H1 (cell line): ENCODE results near the gene ARHGAP6. TPM values are rescaled to one million over a fixed set of nuclear protein-coding genes. Genes with fewer than 3 reads are reported as not detected.

Experiments used
- CTCF ChIA-PET: fragments of 300-600 bp; sonication (Branson Sonifier 250); formaldehyde crosslinking; loops from one replicate; lab custom pipeline; 2021; ENCODE audit not compliant: partially characterized antibody; lab: Charles Lee
- POLR2A ChIA-PET: fragments of 300-600 bp; sonication (Branson Sonifier 250); formaldehyde crosslinking; loops from one replicate; lab custom pipeline; 2021; ENCODE audit warnings: inconsistent platforms; ENCODE audit not compliant: partially characterized antibody; lab: Charles Lee
- DNase-seq, 2 experiments: peaks; one replicate each; pipeline versions ENCODE4 v3.0.0 to v3.0.0-alpha.2; 2010 to 2022; ENCODE audit warnings: low spot score in 2 of 2, low read depth in 1 of 2, mixed read lengths in 1 of 2
- FAIRE-seq: peaks from 2 replicates; lab custom pipeline; 2011; peaks lifted over from hg19 to GRCh38; lab: Jason Lieb, UNC
- H2AFZ ChIP-seq: 2 replicates; pipeline ENCODE4 v1.8.1; 2012; ENCODE audit warnings: low read length, inconsistent platforms
- H2AK5ac ChIP-seq: 2 replicates; pipeline ENCODE4 v1.6.1; 2013; ENCODE audit warnings: low read depth, low read length
- H2BK120ac ChIP-seq: replicated peaks from 2 replicates; pipeline ENCODE3; 2013; ENCODE audit warnings: low read depth, low read length, inconsistent platforms
- H2BK12ac ChIP-seq: 2 replicates; pipeline ENCODE4 v1.6.1; 2013; ENCODE audit warnings: low read depth, low read length
- H2BK15ac ChIP-seq: 2 replicates; pipeline ENCODE4 v1.6.1; 2013; ENCODE audit warnings: low read length
- H2BK20ac ChIP-seq: 2 replicates; pipeline ENCODE4 v1.6.1; 2013; ENCODE audit warnings: low read length
- H2BK5ac ChIP-seq: 2 replicates; pipeline ENCODE4 v1.6.1; 2013; ENCODE audit warnings: low read depth, low read length
- H3K14ac ChIP-seq: 2 replicates; pipeline ENCODE4 v1.6.1; 2013; ENCODE audit warnings: inconsistent platforms; ENCODE audit not compliant: insufficient read length
- H3K18ac ChIP-seq: 2 replicates; pipeline ENCODE4 v1.6.1; 2013; ENCODE audit warnings: low read length; ENCODE audit errors: extremely low read depth
- H3K23ac ChIP-seq: 2 replicates; pipeline ENCODE4 v1.6.1; 2013; ENCODE audit warnings: inconsistent platforms; ENCODE audit not compliant: insufficient read length
- H3K23me2 ChIP-seq: 2 replicates; pipeline ENCODE4 v1.6.1; 2013; ENCODE audit warnings: low read depth, low read length
- H3K27ac ChIP-seq: 2 replicates; pipeline ENCODE4 v1.6.1; 2011; ENCODE audit warnings: low read depth, low read length, inconsistent platforms
- H3K27me3 ChIP-seq, 4 experiments: replicated peaks in 1 of 4; 1 replicate in 1 of 4; 2 replicates in 3 of 4; pipeline versions ENCODE4 v1.6.1 to v1.8.1; 2011 to 2013; ENCODE audit warnings: low read length in 3 of 4, mild to moderate bottlenecking in 3 of 4, inconsistent platforms in 2 of 4, mixed read lengths in 2 of 4, moderate library complexity in 1 of 4; ENCODE audit not compliant: control insufficient read depth in 3 of 4, insufficient read depth in 3 of 4; ENCODE audit errors: extremely low read depth in 1 of 4
- H3K36me3 ChIP-seq, 4 experiments: 2 replicates each; pipeline versions ENCODE4 v1.6.1 to v1.8.1; 2011 to 2013; ENCODE audit warnings: mild to moderate bottlenecking in 4 of 4, low read length in 3 of 4, moderate library complexity in 2 of 4, control low read depth in 1 of 4, inconsistent platforms in 1 of 4; ENCODE audit not compliant: insufficient read depth in 4 of 4, control insufficient read depth in 2 of 4
- H3K4ac ChIP-seq: replicated peaks from 2 replicates; pipeline ENCODE3; 2013; ENCODE audit warnings: low read length, low read depth, mixed read lengths, inconsistent platforms; ENCODE audit not compliant: insufficient read length
- H3K4me1 ChIP-seq, 4 experiments: replicated peaks in 1 of 4; 1 replicate in 1 of 4; 2 replicates in 3 of 4; pipeline versions ENCODE4 v1.6.1 to v1.8.1; 2011 to 2013; ENCODE audit warnings: low read length in 3 of 4, inconsistent platforms in 2 of 4, mixed read lengths in 1 of 4; ENCODE audit not compliant: insufficient read depth in 4 of 4, control insufficient read depth in 3 of 4
- H3K4me2 ChIP-seq, 2 experiments: 2 replicates each; pipeline versions ENCODE4 v1.6.1 to v1.8.1; 2011 to 2013; ENCODE audit warnings: low read depth in 2 of 2, low read length in 2 of 2, control low read depth in 1 of 2, inconsistent platforms in 1 of 2, mild to moderate bottlenecking in 1 of 2; ENCODE audit not compliant: insufficient read depth in 1 of 2
- H3K4me3 ChIP-seq, 4 experiments: fragments of 200-600, 300-600 bp in 1 of 4; sonication (generic), shearing (Covaris generic), sonication (Bioruptor Twin) in 1 of 4; 2 replicates each; pipeline versions ENCODE4 v1.5.1 to v1.8.1; 2011 to 2016; ENCODE audit warnings: low read length in 4 of 4, low read depth in 3 of 4, control low read depth in 2 of 4, inconsistent platforms in 2 of 4, mild to moderate bottlenecking in 2 of 4, mixed read lengths in 1 of 4, moderate library complexity in 1 of 4; ENCODE audit not compliant: insufficient read depth in 2 of 4; ENCODE audit errors: extremely low read depth in 1 of 4
- H3K56ac ChIP-seq: replicated peaks from 2 replicates; pipeline ENCODE3; 2013; ENCODE audit warnings: low read depth, mild to moderate bottlenecking, mixed read lengths, low read length, inconsistent platforms; ENCODE audit not compliant: insufficient read length
- H3K79me1 ChIP-seq: 2 replicates; pipeline ENCODE4 v1.6.1; 2013; ENCODE audit warnings: low read depth, low read length, control low read depth
- H3K79me2 ChIP-seq, 2 experiments: 2 replicates each; pipeline versions ENCODE4 v1.6.1 to v1.8.1; 2012 to 2013; ENCODE audit warnings: low read length in 2 of 2, mild to moderate bottlenecking in 2 of 2, inconsistent platforms in 1 of 2; ENCODE audit not compliant: insufficient read depth in 2 of 2, control insufficient read depth in 1 of 2
- H3K9ac ChIP-seq, 4 experiments: replicated peaks in 1 of 4; 1 replicate in 1 of 4; 2 replicates in 3 of 4; pipeline versions ENCODE4 v1.6.1 to v1.8.1; 2011 to 2013; ENCODE audit warnings: low read depth in 3 of 4, low read length in 3 of 4, control low read depth in 2 of 4, mild to moderate bottlenecking in 2 of 4, moderate library complexity in 2 of 4, inconsistent platforms in 1 of 4; ENCODE audit errors: extremely low read depth in 1 of 4
- H3K9me3 ChIP-seq, 2 experiments: 2 replicates each; pipeline versions ENCODE4 v1.6.1 to v1.8.1; 2012 to 2013; ENCODE audit warnings: mild to moderate bottlenecking in 2 of 2, moderate library complexity in 2 of 2, control low read depth in 1 of 2, inconsistent platforms in 1 of 2, low read depth in 1 of 2, low read length in 1 of 2, mixed read lengths in 1 of 2; ENCODE audit not compliant: insufficient read depth in 2 of 2
- H4K20me1 ChIP-seq, 2 experiments: replicated peaks in 1 of 2; 2 replicates each; pipeline versions ENCODE3 to v1.8.1; 2011 to 2013; ENCODE audit warnings: inconsistent platforms in 2 of 2, low read length in 2 of 2, mild to moderate bottlenecking in 1 of 2; ENCODE audit not compliant: insufficient read depth in 2 of 2, control insufficient read depth in 1 of 2
- H4K5ac ChIP-seq: 2 replicates; pipeline ENCODE4 v1.6.1; 2013; ENCODE audit warnings: low read length, low read depth, mixed read lengths, inconsistent platforms; ENCODE audit not compliant: insufficient read length
- H4K8ac ChIP-seq: 2 replicates; pipeline ENCODE4 v1.8.0; 2013; ENCODE audit warnings: mild to moderate bottlenecking, moderate library complexity, low read length, inconsistent platforms; ENCODE audit not compliant: insufficient read depth; ENCODE audit errors: extremely low read depth
- H4K91ac ChIP-seq: replicated peaks from 2 replicates; pipeline ENCODE3; 2013; ENCODE audit warnings: low read length, mixed read lengths, inconsistent platforms; ENCODE audit not compliant: insufficient read length
- ASH2L ChIP-seq: fragments of 200-600, 300-600 bp; sonication (generic); IDR thresholded peaks from one replicate; pipeline ENCODE4 v1.7.1; 2017; ENCODE audit warnings: low read length
- CBX8 ChIP-seq: fragments of 300-800, 300-1000 bp; sonication (generic); IDR thresholded peaks from 2 replicates; pipeline ENCODE4 v1.7.1; 2016; ENCODE audit warnings: low read depth, low read length, borderline replicate concordance
- ZNF274 ChIP-seq: IDR thresholded peaks from 2 replicates; pipeline ENCODE4 v1.7.0; 2012; ENCODE audit warnings: low read length, borderline replicate concordance; ENCODE audit errors: extremely low read depth
- WGBS, 2 experiments: shearing (Covaris generic) in 1 of 2; methylation state at CpG; one replicate each; pipeline versions ENCODE4 v1.1.6 to v1.1.7; 2013 to 2015; ENCODE audit warnings: low lambda C conversion rate in 2 of 2, mixed read lengths in 2 of 2, inconsistent platforms in 1 of 2, low coverage in 1 of 2, missing lambda C conversion rate in 1 of 2; ENCODE audit not compliant: insufficient replicate concordance in 2 of 2, insufficient coverage in 1 of 2, insufficient read length in 1 of 2; ENCODE audit errors: extremely low coverage in 1 of 2, missing lambda C conversion rate in 1 of 2; 5-methylcytosine and 5-hydroxymethylcytosine counted together
- polyA plus RNA-seq, 7 experiments: library from polyadenylated mRNA; depleted of rRNA in 3 of 7; stranded (reverse) in 5 of 7; unstranded in 2 of 7; fragments of >200 nt in 5 of 7; fragments of 200-250 nt in 2 of 7; gene quantifications; 1 replicate in 5 of 7; 2 replicates in 1 of 7; 4 replicates in 1 of 7; pipeline versions ENCODE4 v1.2.1 to v1.2.3, GENCODE V29; 2011 to 2013; ENCODE audit warnings: missing spikeins in 2 of 7, mixed read lengths in 2 of 7
- total RNA-seq: library from RNA; stranded (reverse); fragmentation: NEBNext Ultra II Directional; extraction: Animal tissue kit (Norgen Biotek cat#: 25700); gene quantifications from 2 replicates; pipeline ENCODE4 v1.2.1, GENCODE V29; 2021

The ARHGAP6 gene
- total and polyA plus RNA-seq, 2 of the 8 experiments (the other 6 are each of a cell fraction or from before 2014, with no cell fraction given) = 0.35 to 0.82 TPM

DNA sequence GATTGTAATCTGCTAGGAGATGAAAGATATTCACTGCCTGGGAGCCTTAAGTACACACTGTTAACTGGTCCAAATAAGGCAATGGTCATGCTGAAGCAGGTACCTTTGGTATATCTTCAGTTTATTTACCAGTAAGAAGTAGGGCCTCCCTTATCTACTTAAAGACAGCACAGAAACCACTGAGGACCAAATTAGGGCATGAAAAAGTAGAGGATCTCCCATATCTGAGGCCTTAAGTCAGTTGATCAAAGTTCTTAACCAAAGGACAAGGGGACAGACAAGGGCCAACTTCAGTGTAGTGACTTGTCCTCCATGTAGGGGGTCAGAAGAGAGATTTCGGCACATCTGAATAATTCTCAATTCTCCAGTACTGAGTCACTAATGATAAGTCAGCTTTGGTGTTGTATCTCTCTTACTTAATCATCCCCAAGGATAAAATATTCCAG, 313.4 kb downstream of the ARHGAP6 start:
- H3K23ac ChIP-seq = no peak overlapping the region
- no peak overlapping the region for H3K18ac ChIP-seq
- no peak overlapping the region for H2AFZ ChIP-seq
- no peak overlapping the region for H3K14ac ChIP-seq
- H3K9me3 ChIP-seq = no peaks in the 10 kb centered on the region
- no peak overlapping the region for H3K9ac ChIP-seq
- H3K4ac ChIP-seq = no peak overlapping the region
- CTCF ChIA-PET = no interaction called here
- no peak overlapping the region for H4K8ac ChIP-seq
- no peak overlapping the region for H2BK120ac ChIP-seq
- no peak overlapping the region for H4K91ac ChIP-seq
- H2BK20ac ChIP-seq = no peak overlapping the region
- no peak overlapping the region for H3K56ac ChIP-seq
- WGBS, 2 experiments = 93% methylated on average over 1 of the region's 1 CpG; no CpG with 5 or more reads in 1 of the 2 experiments
- H2BK12ac ChIP-seq = no peak overlapping the region
- H3K36me3 ChIP-seq = no peaks in the 10 kb centered on the region
- no peak overlapping the region for H2BK15ac ChIP-seq
- no peaks in the 10 kb centered on the region for H3K79me1 ChIP-seq
- no peak overlapping the region for H2BK5ac ChIP-seq
- H3K4me1 ChIP-seq = no peaks in the 10 kb centered on the region
- H3K4me2 ChIP-seq = no peak overlapping the region
- H3K79me2 ChIP-seq = no peaks in the 10 kb centered on the region
- no peak overlapping the region for H2AK5ac ChIP-seq
- no peak overlapping the region for H3K27ac ChIP-seq
- TF ChIP-seq ASH2L = no peak
- TF ChIP-seq CBX8 = no peak
- TF ChIP-seq ZNF274 = no peak
- TF ChIP-seq, all 59 proteins: peak for 0
- Histone ChIP-seq H3K4me3 (no peak overlapping the region), H3K27me3 (no peaks in the 10 kb centered on the region), H3K23me2 (no peaks in the 10 kb centered on the region), H4K20me1 (no peaks in the 10 kb centered on the region), H4K5ac (no peak overlapping the region)
- FAIRE-seq (no peak), DNase-seq (no peak)
- POLR2A ChIA-PET = interaction anchor here (1.0 kb wide), 1 partner anchor 14 kb away, joined by 3 read pairs; no protein-coding TSS in a partner anchor
